NCI-H128 (cell line): ENCODE results near the gene OLFML3.
"Not testable (repeated sequence)": the region's sequence is repeated elsewhere in the genome, so short reads cannot be mapped to it uniquely, and the experiment has no call there.

Experiments
- DNase-seq: peaks from one replicate; lab custom pipeline; 2025; ENCODE audit not compliant: unreplicated experiment; lab: John Stamatoyannopoulos, UW

OLFML3 gene

DNA sequence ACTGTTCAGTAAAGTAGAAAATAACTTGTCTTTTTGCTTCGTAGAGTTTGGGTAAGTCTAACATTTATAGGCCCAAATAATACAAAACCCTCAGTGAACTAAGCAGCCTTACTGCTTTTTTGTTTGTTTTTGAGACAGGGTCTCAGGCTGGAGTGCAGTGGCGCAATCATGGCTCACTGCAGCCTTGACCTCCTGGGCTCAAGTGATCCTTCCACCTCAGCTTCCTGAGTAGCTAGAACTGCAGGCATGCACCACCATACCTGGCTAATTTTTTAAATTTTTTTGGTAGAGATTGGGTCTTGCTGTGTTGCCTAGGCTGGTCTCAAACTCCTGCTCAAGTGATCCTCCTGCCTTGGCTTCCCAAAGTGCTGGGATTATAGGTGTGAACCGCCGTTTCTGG lies 31.1 kb upstream of the OLFML3 start:
- DNase-seq, result not testable (repeated sequence)

DNA sequence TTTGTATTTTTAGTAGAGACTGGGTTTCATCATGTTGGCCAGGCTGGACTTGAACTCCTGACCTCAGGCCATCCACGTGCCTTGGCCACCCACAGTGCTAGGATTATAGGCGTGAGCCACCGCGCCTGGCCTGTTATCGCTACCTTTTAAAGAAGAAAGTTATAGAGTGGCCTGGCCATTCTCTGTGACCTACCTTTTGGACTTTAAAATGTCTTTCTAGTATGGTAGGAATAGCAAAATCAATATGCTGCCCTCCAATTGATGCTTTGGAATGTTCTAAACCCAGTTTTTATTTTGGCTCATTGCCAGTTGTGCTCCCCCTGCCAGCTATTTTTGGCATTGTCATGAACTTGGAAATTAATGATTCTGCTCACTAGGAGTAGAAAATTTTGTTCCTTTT lies 30.3 kb upstream of the OLFML3 start:
- no peak for DNase-seq

DNA sequence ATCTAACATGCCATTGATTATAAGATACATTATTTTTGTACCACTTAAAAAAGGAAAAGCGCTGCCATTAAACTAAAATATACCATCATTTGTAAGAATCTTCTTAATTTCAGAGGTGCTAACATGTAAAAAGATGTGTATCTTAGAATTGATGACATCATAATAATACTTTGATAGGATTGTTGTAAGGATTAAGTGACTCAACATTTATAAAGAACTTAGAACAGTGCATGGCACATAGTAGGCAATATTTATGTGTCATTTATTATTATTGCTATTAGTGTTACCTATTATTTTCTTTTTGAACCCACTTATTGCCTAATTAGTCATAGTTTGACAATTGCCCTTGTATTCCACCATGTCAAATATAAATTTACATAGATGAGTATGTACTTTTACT lies 28.4 kb upstream of the OLFML3 start:
- no peak for DNase-seq

DNA sequence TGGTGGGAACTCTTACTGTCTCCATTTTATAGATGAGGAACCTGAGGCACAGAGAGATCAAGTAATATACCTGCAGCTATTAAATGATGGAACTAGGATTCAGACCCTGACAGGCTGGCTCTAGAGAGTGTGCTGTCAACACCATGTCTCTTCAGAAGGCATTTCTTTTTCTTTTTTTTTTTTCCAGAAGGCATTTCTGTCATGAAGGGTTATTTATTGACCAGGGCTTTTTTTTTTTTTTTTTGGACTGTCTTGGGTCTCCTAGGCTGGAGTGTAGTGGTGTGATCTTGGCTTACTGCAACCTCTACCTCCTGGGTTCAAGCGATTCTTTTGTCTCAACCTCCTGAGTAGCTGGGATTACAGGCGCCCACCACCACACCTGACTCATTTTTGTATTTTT lies 27.6 kb upstream of the OLFML3 start:
- no peak for DNase-seq

DNA sequence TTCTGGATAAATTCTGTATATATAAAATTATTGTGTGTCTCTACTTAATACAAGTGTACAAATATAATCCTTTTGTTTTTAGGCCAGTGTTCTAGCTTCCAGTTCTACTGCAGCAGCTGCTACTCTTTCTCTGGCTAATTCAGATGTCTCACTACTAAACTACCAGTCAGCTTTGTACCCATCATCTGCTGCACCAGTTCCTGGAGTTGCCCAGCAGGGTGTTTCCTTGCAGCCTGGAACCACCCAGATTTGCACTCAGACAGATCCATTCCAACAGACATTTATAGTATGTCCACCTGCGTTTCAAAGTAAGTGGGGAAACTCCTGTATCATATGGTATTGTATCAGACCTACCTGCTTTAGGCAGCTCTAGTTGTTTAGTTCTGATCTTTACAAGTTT lies 21.3 kb upstream of the OLFML3 start:
- no peak for DNase-seq

DNA sequence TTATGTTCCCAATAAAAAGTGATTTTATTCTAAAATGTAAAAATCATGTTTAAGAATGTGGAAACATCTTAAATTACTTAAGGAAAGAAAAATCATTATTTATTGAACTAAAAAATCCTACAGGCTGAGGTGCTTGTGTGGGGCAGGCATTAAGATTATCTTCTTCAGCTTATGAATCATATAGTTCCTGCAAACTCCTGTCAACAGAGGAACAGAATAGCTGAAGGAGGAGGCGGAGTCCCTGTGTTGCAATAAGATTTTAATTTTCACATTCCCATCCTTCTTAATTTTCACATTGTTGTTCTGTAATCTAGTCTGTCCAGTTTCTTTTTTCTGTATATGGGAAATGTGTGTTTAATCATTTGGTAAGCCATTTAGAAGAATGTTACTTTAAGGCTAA lies 20.6 kb upstream of the OLFML3 start:
- DNase-seq, result no peak

DNA sequence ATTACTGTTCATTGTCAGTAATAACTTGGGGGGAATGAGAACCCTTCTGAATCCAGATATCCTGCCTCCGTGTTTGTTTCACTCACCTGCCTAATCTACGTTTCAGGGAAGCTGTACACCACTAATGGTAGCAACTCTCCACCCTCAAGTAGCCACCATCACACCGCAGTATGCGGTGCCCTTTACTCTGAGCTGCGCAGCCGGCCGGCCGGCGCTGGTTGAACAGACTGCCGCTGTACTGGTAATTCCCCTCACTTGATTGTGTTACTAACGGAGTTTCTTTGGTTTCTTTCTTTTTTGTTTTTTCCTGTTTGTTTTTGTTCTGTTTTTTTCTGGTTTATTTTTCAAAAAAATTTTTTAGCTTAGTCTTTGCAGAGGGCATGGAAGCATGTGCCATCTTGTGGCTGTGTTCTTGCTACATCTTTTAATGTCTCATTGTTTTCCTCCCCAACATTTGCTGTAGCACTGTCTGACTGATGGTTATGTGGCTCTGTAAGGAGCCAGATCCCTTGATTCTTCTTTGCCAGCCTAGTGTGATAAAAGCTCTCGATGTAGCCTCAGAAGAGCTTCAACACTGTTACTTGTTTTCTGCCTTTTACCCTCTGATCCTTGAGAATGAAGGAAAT lies 15.9 kb upstream of the OLFML3 start:
- no peak for DNase-seq

DNA sequence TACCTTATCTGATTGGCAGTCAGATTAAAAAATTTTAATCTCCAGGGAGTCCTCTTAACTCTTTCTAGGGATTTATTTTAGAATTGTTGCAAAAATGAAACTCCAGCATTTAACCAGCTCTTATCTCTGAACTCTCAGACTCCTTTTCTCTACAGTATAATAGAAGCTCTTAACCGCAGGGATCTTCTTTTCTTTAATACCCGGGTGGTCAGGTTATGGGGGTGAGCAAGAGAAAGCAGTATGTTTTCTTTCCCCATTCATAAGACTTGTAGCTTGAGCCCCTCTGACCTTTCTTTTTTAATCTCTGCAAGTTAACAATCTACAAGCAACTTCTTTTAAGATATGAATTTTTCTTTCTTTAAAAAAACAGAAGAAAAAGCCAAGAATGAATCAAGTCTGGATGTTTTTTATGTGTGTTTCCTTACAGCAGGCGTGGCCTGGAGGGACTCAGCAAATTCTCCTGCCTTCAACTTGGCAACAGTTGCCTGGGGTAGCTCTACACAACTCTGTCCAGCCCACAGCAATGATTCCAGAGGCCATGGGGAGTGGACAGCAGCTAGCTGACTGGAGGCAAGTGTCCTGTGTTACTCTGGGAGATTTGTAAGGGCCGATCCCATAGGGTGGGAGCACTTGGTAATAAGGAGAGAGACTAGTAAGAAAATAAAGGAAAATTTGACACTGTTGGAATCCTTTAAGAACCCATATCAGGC lies 13.4 kb upstream of the OLFML3 start:
- no peak for DNase-seq

DNA sequence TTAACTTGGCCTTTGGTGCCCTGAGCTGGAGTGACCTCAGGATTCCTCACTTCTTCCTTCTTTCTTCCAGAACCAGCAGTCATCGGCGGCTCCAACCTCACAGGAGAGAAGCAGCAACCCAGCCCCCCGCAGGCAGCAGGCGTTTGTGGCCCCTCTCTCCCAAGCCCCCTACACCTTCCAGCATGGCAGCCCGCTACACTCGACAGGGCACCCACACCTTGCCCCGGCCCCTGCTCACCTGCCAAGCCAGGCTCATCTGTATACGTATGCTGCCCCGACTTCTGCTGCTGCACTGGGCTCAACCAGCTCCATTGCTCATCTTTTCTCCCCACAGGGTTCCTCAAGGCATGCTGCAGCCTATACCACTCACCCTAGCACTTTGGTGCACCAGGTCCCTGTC lies 6.3 kb upstream of the OLFML3 start:
- no peak for DNase-seq

DNA sequence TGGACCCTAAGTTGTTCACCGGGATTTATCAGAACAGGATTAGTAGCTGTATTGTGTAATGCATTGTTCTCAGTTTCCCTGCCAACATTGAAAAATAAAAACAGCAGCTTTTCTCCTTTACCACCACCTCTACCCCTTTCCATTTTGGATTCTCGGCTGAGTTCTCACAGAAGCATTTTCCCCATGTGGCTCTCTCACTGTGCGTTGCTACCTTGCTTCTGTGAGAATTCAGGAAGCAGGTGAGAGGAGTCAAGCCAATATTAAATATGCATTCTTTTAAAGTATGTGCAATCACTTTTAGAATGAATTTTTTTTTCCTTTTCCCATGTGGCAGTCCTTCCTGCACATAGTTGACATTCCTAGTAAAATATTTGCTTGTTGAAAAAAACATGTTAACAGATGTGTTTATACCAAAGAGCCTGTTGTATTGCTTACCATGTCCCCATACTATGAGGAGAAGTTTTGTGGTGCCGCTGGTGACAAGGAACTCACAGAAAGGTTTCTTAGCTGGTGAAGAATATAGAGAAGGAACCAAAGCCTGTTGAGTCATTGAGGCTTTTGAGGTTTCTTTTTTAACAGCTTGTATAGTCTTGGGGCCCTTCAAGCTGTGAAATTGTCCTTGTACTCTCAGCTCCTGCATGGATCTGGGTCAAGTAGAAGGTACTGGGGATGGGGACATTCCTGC lies 3.9 kb upstream of the OLFML3 start:
- no peak for DNase-seq

DNA sequence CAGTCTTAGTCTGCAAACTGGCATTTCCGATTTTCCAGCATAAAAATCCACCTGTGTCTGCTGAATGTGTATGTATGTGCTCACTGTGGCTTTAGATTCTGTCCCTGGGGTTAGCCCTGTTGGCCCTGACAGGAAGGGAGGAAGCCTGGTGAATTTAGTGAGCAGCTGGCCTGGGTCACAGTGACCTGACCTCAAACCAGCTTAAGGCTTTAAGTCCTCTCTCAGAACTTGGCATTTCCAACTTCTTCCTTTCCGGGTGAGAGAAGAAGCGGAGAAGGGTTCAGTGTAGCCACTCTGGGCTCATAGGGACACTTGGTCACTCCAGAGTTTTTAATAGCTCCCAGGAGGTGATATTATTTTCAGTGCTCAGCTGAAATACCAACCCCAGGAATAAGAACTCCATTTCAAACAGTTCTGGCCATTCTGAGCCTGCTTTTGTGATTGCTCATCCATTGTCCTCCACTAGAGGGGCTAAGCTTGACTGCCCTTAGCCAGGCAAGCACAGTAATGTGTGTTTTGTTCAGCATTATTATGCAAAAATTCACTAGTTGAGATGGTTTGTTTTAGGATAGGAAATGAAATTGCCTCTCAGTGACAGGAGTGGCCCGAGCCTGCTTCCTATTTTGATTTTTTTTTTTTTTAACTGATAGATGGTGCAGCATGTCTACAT lies 2.5 kb upstream of the OLFML3 start:
- no peak for DNase-seq

DNA sequence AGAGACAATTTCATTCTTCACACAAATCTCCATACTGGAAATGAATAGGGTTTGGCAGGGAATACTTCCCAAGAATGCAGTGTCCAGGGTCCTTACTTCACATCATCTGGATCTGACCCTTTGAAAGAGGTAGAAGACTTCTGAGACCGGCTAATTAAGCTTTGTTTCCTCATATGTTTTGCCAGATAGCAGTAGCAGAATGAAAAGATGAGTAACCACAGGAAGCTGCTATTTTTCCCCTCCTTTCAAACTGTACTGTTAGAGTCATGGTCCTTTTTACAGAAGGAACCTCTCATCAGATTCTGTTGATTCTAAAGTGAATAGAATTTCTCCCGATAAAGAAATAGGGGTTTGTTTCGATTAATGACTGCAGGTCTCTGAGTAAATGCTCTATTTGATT lies 1.4 kb upstream of the OLFML3 start:
- no peak for DNase-seq

DNA sequence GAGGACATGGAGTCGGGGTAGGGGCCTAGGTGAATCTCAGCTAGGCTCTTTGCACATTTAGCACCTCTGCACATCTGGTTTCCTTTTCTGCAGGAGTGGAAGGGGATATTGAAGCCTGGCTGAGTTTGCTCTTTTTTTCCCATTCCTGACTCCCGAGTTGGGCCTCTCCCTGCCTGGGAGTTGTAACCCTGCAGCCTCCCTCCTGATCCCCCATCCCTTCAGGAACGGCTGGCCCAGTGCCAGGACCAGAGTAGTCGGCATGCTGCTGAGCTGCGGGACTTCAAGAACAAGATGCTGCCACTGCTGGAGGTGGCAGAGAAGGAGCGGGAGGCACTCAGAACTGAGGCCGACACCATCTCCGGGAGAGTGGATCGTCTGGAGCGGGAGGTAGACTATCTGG lies 836 bp downstream of the OLFML3 start:
- no peak for DNase-seq

DNA sequence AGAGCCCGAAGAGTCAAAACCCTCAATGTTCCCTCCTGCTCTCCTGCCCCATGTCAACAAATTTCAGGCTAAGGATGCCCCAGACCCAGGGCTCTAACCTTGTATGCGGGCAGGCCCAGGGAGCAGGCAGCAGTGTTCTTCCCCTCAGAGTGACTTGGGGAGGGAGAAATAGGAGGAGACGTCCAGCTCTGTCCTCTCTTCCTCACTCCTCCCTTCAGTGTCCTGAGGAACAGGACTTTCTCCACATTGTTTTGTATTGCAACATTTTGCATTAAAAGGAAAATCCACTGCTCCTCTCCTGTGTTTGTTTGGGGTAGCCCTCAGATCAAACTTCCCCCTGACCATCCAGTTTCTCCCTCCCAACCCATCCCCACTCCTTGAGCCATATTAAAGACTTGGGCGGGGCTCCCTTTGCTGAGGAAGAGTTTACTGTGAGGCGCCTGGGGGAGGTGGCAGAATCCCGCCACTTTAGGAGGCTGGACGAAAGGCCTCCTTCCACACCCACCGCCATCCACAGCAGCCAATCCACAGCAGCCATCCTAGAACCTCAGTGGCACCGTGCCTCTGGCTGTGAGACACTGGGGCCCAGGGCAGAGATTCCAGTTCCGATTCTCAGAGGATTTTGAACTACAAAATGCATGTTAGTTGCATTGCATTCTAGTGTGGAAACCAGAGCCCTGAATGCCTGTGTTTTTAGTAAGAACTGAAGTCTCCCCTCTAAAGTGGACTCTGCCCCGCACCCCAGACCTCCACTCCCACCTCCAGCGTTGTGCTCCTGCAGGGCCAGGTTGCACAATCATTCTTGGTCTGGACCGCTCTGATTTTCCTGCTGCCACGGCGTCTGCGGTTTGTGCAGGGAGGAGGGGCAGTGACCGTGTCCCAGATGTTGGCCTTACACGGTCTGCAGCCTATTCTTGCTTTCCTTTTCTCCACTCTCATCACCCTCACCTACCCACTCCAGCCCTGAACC lies 3.0 kb downstream of the OLFML3 start:
- DNase-seq, result no peak

DNA sequence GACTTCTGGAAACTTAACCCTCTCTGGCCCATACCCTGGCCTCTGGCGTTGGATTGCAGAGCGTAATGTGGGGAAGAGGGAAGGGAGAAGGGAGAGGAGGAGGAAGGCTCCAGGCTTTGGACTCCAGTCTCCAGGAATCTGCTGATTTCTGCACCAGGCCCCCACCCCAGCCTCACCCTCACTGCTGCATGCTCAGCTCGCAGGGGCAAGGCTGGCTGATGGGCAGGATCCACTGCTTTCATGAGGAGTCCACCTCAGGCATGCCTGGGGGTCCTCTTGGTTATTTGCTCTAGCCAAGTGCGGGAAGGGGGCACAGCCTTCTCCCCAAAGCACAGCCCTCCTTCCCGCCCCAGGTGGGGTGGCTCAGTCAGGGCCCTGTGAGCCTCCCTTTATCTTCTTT lies 3.7 kb downstream of the OLFML3 start:
- no peak for DNase-seq

DNA sequence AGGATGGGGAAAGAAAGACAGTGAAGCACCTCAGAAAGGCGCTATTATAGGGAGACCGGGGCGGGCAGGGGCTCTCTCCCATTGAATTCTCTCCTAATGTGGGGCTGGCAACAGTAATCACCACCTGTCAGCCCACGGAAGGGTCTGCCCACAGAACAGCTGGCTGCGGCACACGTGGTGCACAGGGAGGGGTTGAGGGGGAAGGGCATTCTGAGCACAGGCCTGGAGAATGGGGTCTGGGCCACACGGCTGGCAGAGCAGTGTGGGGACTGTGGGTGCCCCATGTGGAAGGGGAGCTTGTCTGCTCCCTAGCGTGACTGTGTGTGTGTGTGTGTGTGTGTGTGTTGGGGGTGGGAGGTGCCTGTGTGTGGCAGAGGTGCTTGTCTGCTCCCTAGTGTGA lies 4.1 kb downstream of the OLFML3 start:
- no peak for DNase-seq

DNA sequence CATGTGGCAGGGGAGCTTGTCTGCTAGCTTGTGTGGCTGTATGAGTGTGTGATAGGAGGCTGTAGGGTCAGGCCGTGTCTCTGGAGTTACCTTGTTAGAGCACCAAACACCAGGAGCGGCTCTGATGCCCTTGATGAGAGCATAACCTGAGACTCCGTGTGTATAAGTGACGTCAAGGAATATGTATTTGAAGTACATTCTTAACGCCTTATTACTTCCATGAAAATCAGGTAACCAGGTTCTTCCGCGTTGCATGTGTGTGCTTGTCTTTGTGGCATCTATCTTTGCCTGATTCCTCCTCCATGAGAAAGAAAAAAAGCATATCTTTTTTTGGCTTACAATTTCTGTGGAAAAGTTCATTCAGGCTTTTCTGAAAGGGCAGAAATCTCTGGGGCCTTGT lies 4.6 kb downstream of the OLFML3 start:
- no peak for DNase-seq

DNA sequence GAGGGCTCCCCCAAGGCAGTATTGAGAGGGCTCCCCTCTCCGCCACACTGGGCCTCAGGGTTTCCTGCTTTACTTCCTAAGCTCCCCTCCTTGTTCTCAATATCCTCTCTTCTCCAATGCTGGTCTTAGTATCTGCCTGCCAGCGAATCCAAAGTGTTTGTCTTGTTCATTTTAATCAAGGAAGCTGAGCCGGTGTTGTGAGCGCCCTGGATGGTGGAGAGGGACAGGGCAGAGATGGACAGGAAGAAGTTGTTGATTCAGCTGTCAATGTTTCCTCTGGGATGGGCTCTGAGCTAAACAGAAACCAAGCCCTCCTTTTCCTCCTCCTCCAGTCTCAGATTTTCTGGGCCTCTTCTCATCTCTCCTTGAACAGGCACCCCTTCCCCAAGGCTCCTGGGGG lies 5.4 kb downstream of the OLFML3 start:
- no peak for DNase-seq

DNA sequence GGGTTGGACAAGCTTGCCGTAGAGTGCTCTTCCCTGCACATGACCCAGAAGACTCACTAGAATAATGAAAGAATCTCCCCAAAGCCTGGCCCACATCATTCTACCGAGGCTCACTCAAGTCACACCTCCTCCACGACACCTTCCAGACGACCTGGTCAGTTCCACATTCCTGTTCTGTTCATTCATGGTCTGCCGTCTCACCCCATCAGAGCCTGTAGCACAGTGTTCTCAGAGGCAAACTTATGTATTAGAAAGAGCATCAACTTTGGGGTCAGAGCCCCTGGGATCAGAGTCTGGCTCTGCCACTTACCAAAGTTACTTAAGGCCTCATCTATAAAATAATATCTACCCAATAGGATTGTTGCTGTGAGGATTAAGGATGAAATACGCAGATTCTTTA lies 7.5 kb downstream of the OLFML3 start:
- no peak for DNase-seq

DNA sequence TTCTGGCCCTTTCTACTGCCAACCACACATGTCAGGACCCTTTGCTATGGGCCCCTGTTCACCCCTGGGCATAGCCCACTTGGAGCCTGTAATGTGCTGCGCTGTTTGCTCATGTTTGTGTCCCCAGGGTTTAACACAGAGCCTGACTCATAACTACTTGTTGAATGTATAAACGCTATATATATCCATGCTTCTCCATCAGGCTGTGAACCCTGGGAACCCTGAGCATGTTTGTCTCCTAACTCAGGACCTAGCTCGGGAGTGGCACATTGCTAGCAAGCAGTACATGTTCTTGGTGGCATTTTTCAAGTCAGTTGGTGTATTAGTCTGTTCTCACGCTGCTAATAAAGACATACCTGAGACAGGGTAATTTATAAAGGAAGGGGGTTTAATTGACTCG lies 8.0 kb downstream of the OLFML3 start:
- DNase-seq, result no peak

DNA sequence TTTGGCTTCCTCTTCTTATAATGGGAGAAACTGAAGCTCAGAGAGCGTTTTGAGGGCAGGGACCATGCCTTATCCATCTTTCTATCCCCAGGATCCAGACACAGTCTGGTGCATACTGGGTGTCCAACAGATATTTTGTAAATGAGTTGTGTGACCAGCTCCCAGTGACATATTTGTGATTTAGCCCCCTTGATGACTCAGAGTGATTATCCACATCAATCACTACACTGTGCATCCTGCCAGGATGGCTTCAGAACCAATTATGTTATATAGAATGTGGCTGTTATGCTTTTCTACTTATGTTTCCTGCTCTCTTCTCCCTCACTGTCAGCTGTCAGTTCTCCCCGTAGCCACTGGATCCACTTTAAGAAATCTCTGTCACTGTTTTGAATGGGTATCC lies 11.3 kb downstream of the OLFML3 start:
- DNase-seq, result no peak
